Activated CD8-positive, alpha-beta memory T cell treated with anti-CD3 and anti-CD28 coated beads for 24 hours (primary cell): Measurements from ENCODE around the gene IFT88.

ENCODE experiments used
- DNase-seq: peaks from one replicate; pipeline ENCODE4 v3.0.0-alpha.2; 2020

The IFT88 gene

GRCh38 chr13:20567881-20568528, 1.0 kb downstream of the IFT88 start:
- no peak for DNase-seq

DNA sequence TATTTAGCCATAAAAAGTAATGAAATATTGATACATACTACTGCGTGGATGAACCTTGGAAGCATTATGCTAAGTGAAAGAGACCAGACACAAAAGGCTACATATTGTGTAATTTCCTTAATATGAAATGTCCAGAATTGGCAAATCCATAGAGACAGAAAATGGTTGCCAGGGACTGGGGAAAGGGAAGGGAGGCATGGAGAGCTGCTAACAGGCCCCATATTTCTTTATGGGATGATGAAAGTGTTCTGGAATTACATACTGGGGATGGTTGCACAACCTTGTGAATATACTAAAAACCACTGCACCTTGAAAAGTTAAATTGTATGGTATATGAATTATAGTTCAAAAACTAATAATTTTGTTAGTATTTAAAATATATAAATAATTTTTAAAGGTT, 3.6 kb downstream of the IFT88 start:
- no peak for DNase-seq

DNA sequence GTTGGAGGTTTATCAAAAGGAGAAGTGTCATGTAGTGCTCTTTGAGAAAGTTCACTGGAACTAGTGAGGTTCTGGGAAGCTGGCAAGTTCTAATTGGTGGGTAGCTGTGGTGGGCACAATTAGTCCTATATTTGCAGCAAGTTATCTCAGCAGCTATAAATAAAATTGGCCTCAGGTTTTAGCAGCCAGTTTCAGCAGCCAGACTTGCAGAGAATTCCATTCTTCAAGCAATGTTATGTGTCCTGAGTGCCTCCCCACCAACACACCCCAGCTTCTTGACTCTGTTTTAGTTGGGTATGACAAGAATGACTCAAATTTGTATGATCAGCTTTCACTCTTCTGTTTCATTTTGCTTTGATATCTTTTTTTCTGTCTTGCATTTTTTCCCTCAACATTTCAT, 4.7 kb downstream of the IFT88 start:
- DNase-seq = no peak

- DNase-seq = no peak
Measured at GRCh38 chr13:20573186-20573585, 6.2 kb downstream of the IFT88 start.

DNA sequence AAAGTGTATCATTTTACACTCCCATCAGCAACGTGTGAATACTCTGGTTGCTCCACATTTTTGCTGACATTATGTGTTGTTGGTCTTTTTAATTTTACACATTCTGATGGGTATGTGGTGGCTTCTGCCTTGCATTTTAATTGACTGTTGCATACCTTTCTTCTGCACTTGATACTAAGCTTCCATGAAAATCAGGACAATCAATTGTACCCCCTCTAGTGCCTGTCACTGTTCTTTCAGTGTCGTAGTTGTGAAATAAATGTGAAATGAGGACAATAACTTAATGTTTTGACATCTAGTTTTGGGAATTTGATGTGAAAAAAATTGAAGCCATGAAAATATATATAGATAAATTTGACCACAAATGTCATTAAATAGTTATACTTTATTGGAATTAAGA, 6.7 kb downstream of the IFT88 start:
- no peak for DNase-seq

DNA sequence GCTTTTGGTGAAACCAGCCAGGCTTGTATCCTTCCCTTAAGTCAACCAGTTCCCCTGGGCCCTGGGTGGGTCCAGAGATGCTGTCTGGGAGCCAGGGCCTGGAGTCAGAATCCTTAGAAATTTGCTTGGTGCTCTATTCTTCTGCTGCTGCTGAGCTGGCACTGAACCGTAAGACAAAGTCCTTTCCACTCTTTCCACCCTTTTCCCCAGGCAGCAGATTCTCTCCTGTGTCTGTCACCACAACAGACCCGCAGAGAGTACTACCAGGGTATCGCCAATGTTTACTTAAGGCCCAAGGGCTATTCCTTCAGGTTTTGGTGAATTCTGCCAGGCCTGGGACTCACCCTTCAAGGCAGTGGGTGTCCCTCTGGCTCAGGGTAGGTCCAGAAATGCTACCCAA, 12.2 kb downstream of the IFT88 start:
- DNase-seq = no peak

- no peak for DNase-seq
Measured at GRCh38 chr13:20580257-20580656, 13.3 kb downstream of the IFT88 start.

- DNase-seq = no peak
Measured at GRCh38 chr13:20582026-20582425, 15.1 kb downstream of the IFT88 start.

DNA sequence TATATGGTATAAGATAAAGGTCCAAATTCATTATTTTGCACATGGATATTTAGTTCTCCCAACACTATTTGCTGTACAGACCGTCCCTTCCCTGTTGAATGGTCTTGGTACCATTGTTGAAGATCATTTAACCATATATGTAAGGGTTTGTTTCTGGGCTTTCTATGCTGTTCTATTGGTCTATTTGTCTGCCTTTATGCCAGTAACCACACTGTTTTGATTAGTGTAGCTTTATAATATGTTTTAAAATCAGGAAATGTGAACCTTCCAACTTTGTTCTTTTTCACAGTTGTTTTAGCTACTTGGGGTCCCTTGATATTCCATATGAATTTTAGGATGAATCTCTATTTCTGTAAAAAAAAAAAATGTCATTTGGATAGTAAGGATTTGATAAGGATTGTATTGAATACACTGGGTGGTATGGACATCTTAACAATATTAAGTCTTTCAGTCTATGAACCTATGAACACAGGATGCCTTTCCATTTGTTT, 16.9 kb downstream of the IFT88 start:
- no peak for DNase-seq

DNA sequence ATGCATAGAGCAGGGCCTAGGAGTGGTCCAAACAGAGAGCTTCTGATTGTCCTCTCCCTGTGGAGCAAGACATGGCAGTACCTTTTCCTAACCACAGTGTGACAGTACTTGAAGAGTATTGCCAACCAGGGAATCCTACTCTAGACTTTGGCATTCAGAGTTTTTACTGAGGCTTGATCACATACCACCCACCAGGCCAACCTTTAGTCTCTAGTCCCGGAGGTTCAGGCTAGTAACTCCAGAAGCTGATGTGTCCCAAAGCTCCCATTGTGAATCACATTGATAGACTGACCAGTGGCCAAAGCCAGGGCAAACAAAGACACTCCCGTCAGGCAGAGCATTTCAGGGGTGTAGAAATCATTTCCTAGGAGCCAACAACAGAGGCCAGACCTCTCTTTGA, 18.4 kb downstream of the IFT88 start:
- DNase-seq = no peak

DNA sequence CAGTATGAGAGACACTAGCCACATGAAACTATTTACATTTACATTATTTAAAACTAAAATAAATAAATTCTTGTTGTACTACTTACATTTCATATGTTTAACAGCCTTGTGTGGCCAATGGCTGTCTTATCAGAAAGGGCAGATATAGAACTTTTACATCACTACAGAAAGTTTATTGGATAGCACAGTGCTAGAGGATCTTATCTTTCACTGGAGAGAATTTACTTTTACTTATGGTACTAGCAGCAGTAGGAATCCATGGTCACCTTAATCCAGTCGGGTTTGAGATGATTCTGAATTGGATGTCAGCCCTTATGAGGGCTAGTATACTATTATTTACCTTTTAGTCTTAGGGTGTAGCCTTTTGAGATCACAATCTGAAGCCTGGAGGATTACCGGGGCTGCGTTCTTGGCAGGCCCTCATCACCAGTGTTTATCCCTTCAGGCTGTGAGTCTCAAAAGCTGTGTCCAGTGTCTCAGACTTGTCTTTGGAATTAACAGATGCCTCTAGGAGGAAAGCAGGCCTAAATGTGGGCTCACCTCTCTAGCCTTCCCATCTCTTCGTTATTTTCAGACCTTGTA, 21.7 kb downstream of the IFT88 start:
- DNase-seq = no peak

DNA sequence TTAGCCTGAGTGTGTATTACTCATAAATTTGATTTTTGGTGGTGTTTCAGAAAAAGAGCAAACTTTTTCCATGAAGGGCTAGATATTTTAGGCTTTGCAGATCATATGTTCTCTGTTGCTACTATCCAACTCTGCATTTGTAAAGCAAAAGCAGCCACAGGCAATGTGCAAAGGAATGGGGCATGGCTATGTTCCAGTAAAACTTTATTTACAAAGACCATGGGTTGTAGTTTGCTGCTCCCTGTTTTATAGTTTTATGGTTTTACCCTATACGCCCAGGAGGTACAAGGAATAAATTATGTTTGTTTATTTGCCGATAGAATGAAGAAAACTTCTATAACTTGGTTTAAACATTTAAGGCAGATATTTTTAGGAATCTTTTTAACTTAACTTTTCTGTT, 23.6 kb downstream of the IFT88 start:
- DNase-seq = no peak

DNA sequence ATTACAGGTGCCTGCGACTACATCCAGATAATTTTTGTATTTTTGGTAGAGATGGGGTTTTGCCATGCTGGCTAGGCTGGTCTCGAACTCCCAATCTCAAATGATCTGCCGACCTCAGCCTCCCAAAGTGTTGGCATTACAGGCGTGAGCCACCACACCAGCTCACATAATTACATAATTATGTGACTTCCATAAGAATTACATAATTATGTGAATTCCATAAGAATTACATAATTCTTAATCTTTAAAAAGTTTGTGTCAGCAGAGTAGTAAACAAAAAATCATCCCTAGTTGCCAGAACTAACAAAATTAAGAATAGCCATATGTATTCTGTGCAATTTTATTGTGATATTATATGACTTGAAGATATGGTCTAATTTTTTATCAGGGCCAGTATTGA, 25.6 kb downstream of the IFT88 start:
- DNase-seq = no peak

DNA sequence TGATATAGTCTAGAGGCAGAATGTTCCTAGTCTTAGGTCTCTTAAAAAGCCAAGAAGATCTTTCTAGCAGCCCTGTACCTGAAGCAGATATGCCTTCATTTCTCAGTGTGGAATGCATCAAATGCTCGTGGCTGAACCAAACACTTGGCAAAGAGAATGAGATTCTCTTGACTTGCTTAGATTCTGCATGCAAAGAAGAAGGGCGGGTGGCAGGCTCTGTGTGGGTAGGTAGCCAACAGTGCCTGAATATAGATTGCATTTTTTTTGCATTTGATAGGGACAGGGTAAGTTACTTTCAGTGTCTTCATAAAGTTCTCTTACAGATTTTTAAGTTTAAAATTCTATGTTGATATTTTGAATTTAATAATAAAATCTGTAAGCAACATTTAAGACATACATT, 27.3 kb downstream of the IFT88 start:
- no peak for DNase-seq

GRCh38 chr13:20607015-20607414, 40.1 kb downstream of the IFT88 start:
- DNase-seq = no peak

DNA sequence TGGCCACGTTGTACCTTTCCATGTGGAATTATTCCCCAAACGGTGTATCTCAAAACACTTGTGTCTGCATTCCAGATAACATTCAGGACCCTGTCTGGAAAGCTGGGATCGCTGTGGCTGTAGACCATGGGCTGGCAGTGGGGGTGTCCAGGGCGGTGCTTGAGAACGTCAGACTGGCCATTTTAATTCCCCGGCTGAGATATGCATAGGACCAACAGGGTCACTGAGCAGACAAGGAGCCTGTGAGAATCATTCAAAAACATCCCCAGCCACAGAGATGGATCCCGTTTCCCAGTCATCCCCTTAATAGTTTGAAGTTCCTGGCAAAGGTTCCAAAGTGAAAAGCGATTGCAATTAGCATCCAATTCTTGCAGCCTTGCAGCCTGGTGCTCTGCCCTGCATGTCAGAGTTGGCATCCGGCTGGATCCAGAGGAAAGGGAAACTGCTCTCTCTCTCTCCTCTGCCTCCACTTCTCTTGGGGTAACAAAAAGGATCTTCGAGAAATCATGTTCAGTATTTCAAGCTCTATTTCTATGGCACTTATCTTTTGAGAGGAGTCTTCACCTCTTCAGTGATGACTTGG, 41.6 kb downstream of the IFT88 start:
- no peak for DNase-seq

DNA sequence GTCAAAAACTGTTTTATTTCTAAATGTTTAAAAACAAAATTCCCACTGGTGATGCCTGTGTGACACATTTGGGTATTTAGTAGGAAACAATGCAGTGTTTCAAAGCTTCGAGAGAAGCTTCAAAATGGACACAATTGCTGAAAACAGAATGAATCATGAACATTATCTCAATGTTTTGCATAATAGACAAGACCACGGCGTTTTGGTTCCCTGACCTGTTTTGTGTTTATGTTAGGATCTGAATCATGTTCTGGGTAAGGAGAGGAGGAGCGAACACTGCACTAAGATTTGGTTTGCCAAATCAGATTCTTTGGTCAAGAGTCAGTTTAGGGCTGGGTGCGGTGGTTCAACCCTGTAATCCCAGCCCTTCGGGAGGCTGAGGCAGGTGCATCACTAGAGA, 42.2 kb downstream of the IFT88 start:
- DNase-seq = no peak

GRCh38 chr13:20610006-20610405, 43.0 kb downstream of the IFT88 start:
- no peak for DNase-seq

- DNase-seq = no peak
Measured at GRCh38 chr13:20616059-20616797, 49.3 kb downstream of the IFT88 start.

DNA sequence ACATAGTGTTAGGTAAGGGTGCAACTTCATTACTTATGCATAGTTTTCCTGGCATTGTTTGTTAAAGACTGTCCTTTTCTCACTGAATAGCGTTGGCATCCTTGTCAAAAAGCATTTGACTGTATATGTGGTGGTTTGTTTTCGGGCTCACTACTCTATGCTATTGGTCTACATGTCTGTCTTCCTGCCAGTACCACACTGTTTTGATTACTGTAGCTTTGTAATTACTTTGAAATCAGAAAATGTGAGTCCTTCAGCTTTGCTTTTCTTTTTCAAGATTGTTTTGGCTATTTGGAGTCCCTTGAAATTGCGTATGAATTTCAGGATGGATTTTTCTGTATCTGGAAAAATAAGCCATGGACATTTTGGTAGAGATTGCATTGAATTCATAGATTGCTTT, 56.0 kb downstream of the IFT88 start:
- no peak for DNase-seq

- no peak for DNase-seq
Measured at GRCh38 chr13:20624213-20624612, 57.3 kb downstream of the IFT88 start.

GRCh38 chr13:20633802-20634201, 66.8 kb downstream of the IFT88 start:
- DNase-seq = no peak

GRCh38 chr13:20636079-20636478, 69.1 kb downstream of the IFT88 start:
- DNase-seq = no peak

DNA sequence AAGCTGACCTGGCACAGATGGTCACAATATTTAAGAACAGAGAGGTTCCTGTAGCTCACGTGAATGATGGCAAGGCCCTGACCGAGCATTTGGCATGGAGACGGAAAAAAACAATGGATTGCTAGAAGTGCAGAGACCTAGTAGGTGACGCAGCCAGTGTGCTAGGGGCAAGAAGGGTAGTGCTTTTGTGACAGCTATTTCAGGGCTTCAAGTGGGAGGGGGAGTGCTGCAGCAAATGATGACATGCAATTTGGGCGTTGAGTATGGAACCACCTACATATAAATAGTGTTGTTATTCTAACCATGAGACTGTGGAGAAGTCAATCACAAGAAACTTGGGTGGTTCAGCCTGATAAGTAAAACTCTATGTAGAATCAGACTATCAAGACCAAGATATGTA, 70.9 kb downstream of the IFT88 start:
- no peak for DNase-seq
